Neural cell (in vitro differentiated cells): Measurements from ENCODE around the gene ESPL1. TPM values are rescaled to one million over a fixed set of nuclear protein-coding genes. Genes with fewer than 3 reads are reported as not detected.

Experiments
- H2AFZ ChIP-seq: fragments of 200-600, 300-800 bp; sonication (generic), shearing (Covaris generic); 2 replicates; pipeline ENCODE4 v1.6.0; 2014; ENCODE audit warnings: low read depth, mild to moderate bottlenecking, antibody characterized with exemption, low read length, moderate library complexity
- H3F3A ChIP-seq: fragments of 200-600 bp; shearing (Covaris generic); 2 replicates; pipeline ENCODE4 v1.6.1; 2016; ENCODE audit warnings: mild to moderate bottlenecking, moderate library complexity, mixed read lengths, antibody characterized with exemption, low read length; ENCODE audit not compliant: insufficient read depth, poor library complexity, severe bottlenecking
- H3K27ac ChIP-seq: fragments of 200-600, 300-800 bp; sonication (generic), shearing (Covaris generic); 2 replicates; pipeline ENCODE4 v1.5.1; 2014; ENCODE audit warnings: mild to moderate bottlenecking, low read length, moderate library complexity
- H3K27me3 ChIP-seq: fragments of 300-800, 200-600 bp; sonication (generic), shearing (Covaris generic); 2 replicates; pipeline ENCODE4 v1.6.0; 2014; ENCODE audit warnings: mild to moderate bottlenecking, low read depth, low read length, moderate library complexity; ENCODE audit not compliant: insufficient read depth
- H3K36me3 ChIP-seq: fragments of 300-800, 200-600 bp; sonication (generic), shearing (Covaris generic); 2 replicates; pipeline ENCODE4 v1.5.1; 2014; ENCODE audit warnings: mild to moderate bottlenecking, antibody characterized with exemption, low read length, moderate library complexity; ENCODE audit not compliant: insufficient read depth
- H3K4me2 ChIP-seq: fragments of 300-800, 200-600 bp; sonication (generic), shearing (Covaris generic); 2 replicates; pipeline ENCODE4 v1.6.0; 2014; ENCODE audit warnings: mild to moderate bottlenecking, low read length
- H3K4me3 ChIP-seq: fragments of 300-800, 200-600 bp; sonication (generic), shearing (Covaris generic); 2 replicates; pipeline ENCODE4 v1.5.1; 2014; ENCODE audit warnings: mild to moderate bottlenecking, low read length, moderate library complexity
- H3K79me2 ChIP-seq: fragments of 200-600 bp; shearing (Covaris generic); replicated peaks from 2 replicates; pipeline ENCODE4 v1.6.0; 2014; ENCODE audit warnings: mild to moderate bottlenecking, low read length, moderate library complexity; ENCODE audit not compliant: insufficient read depth
- H3K9ac ChIP-seq: fragments of 300-800, 200-600 bp; sonication (generic), shearing (Covaris generic); 2 replicates; pipeline ENCODE4 v1.6.1; 2016; ENCODE audit warnings: mild to moderate bottlenecking, low read length, mixed read lengths
- H3K9me2 ChIP-seq: fragments of 200-600 bp; shearing (Covaris generic); 2 replicates; pipeline ENCODE4 v1.6.1; 2016; ENCODE audit warnings: mild to moderate bottlenecking, low read length, mixed read lengths; ENCODE audit not compliant: insufficient read depth
- H3K9me3 ChIP-seq: fragments of 200-600, 300-800 bp; sonication (generic), shearing (Covaris generic); 2 replicates; pipeline ENCODE4 v1.6.1; 2016; ENCODE audit warnings: mild to moderate bottlenecking, mixed run types, low read length, moderate library complexity, mixed read lengths
- H4K20me1 ChIP-seq: fragments of 200-600 bp; shearing (Covaris generic); 2 replicates; pipeline ENCODE4 v1.6.1; 2016; ENCODE audit warnings: mild to moderate bottlenecking, mixed run types; ENCODE audit not compliant: insufficient read depth
- EP300 ChIP-seq: fragments of 450-650 bp; conservative IDR thresholded peaks from 2 replicates; pipeline ENCODE4 v1.6.1; 2014; ENCODE audit warnings: antibody characterized with exemption, mild to moderate bottlenecking, moderate library complexity; ENCODE audit not compliant: poor library complexity, severe bottlenecking
- EZH2 ChIP-seq: fragments of 200-600, 300-800 bp; shearing (Covaris generic), sonication (generic); IDR thresholded peaks from 2 replicates; pipeline ENCODE4 v1.6.1; 2014; ENCODE audit warnings: antibody characterized with exemption, low read length, borderline replicate concordance, mild to moderate bottlenecking; ENCODE audit not compliant: insufficient read depth, poor library complexity, severe bottlenecking
- MXI1 ChIP-seq: fragments of 450-650 bp; conservative IDR thresholded peaks from 2 replicates; pipeline ENCODE4 v1.6.1; 2014; ENCODE audit warnings: antibody characterized with exemption, mild to moderate bottlenecking; ENCODE audit not compliant: poor library complexity, severe bottlenecking
- POLR2AphosphoS5 ChIP-seq: IDR thresholded peaks from 2 replicates; pipeline ENCODE4 v1.6.1; 2012
- RAD21 ChIP-seq: fragments of 450-650 bp; conservative IDR thresholded peaks from 2 replicates; pipeline ENCODE4 v1.6.1; 2014; ENCODE audit warnings: antibody characterized with exemption, mild to moderate bottlenecking, moderate library complexity
- SMC3 ChIP-seq: fragments of 450-650 bp; conservative IDR thresholded peaks from 2 replicates; pipeline ENCODE4 v1.6.1; 2014; ENCODE audit warnings: antibody characterized with exemption, mild to moderate bottlenecking, moderate library complexity; ENCODE audit not compliant: poor library complexity
- TAF1 ChIP-seq: IDR thresholded peaks from 2 replicates; pipeline ENCODE4 v1.6.1; 2012; ENCODE audit warnings: low read depth
- polyA plus RNA-seq: library from polyadenylated mRNA; depleted of rRNA; stranded (reverse); fragments of >200 nt; gene quantifications from 2 replicates; pipeline ENCODE4 v1.2.3, GENCODE V29; 2014
- TF ChIP-seq, protein P1 (sequence below): fragments of 450-650 bp; IDR thresholded peaks from 2 replicates; pipeline ENCODE4 v1.5.1; 2014; ENCODE audit warnings: antibody characterized with exemption, mild to moderate bottlenecking, moderate library complexity; ENCODE audit not compliant: poor library complexity, severe bottlenecking
- TF ChIP-seq, protein P2 (sequence below): IDR thresholded peaks from 2 replicates; pipeline ENCODE4 v1.6.1; 2012; ENCODE audit warnings: borderline replicate concordance

ESPL1 gene
- polyA plus RNA-seq, 1 donor from 2014 or later = 0.33 TPM

DNA sequence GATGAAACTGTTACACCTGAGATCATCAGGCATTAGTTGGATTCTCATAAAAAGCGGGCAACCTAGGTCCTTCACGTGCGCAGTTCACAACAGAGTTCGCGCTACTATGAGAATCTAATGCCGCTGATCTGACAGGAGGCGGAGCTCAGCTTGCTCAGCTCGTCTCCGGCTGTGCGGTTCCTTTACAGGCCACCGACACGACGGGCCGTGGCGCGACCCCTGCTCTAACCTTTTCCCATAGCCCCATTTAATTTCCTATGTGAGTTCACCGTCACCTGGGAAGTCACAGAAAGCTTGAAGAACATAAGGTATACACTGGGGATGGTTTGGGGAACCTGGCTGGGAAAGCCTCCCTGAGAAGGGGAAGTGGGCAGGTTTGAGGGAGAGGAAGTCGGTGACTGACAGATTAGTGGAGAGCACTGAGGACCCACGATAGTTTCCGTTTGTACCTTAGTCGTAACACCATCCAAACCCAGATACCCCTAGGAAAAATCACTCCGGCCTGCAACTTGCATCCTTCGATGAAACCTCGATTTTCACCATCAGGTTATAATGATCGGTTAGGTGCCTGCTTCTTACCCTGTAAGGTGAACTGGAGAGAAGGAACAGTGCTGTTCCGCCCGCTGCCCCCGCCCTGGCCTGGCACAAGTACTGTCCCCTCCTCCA is 56.1 kb downstream of the ESPL1 start:
- H3K79me2 ChIP-seq = no peaks in the 10 kb centered on the region
- no peaks in the 10 kb centered on the region for H4K20me1 ChIP-seq
- no peaks in the 10 kb centered on the region for H3K9me3 ChIP-seq
- peak overlapping the region; percentile 66 for H3K4me3 ChIP-seq
- H3F3A ChIP-seq = no peaks in the 10 kb centered on the region
- H3K9ac ChIP-seq = peak overlapping the region; percentile 44
- no peak for TF ChIP-seq SMC3
- no peak for TF ChIP-seq TAF1
- no peak for TF ChIP-seq EP300
- no peak for TF ChIP-seq MXI1
- TF ChIP-seq, protein P1, sequence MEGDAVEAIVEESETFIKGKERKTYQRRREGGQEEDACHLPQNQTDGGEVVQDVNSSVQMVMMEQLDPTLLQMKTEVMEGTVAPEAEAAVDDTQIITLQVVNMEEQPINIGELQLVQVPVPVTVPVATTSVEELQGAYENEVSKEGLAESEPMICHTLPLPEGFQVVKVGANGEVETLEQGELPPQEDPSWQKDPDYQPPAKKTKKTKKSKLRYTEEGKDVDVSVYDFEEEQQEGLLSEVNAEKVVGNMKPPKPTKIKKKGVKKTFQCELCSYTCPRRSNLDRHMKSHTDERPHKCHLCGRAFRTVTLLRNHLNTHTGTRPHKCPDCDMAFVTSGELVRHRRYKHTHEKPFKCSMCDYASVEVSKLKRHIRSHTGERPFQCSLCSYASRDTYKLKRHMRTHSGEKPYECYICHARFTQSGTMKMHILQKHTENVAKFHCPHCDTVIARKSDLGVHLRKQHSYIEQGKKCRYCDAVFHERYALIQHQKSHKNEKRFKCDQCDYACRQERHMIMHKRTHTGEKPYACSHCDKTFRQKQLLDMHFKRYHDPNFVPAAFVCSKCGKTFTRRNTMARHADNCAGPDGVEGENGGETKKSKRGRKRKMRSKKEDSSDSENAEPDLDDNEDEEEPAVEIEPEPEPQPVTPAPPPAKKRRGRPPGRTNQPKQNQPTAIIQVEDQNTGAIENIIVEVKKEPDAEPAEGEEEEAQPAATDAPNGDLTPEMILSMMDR = no peak
- no peak for TF ChIP-seq RAD21
- TF ChIP-seq POLR2AphosphoS5 = no peak
- TF ChIP-seq, protein P2, sequence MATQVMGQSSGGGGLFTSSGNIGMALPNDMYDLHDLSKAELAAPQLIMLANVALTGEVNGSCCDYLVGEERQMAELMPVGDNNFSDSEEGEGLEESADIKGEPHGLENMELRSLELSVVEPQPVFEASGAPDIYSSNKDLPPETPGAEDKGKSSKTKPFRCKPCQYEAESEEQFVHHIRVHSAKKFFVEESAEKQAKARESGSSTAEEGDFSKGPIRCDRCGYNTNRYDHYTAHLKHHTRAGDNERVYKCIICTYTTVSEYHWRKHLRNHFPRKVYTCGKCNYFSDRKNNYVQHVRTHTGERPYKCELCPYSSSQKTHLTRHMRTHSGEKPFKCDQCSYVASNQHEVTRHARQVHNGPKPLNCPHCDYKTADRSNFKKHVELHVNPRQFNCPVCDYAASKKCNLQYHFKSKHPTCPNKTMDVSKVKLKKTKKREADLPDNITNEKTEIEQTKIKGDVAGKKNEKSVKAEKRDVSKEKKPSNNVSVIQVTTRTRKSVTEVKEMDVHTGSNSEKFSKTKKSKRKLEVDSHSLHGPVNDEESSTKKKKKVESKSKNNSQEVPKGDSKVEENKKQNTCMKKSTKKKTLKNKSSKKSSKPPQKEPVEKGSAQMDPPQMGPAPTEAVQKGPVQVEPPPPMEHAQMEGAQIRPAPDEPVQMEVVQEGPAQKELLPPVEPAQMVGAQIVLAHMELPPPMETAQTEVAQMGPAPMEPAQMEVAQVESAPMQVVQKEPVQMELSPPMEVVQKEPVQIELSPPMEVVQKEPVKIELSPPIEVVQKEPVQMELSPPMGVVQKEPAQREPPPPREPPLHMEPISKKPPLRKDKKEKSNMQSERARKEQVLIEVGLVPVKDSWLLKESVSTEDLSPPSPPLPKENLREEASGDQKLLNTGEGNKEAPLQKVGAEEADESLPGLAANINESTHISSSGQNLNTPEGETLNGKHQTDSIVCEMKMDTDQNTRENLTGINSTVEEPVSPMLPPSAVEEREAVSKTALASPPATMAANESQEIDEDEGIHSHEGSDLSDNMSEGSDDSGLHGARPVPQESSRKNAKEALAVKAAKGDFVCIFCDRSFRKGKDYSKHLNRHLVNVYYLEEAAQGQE = no peak
- no peak for TF ChIP-seq EZH2
- no peaks in the 10 kb centered on the region for H3K9me2 ChIP-seq
- no peak overlapping the region for H3K27ac ChIP-seq
- H3K27me3 ChIP-seq = peaks cover 19% of the 10 kb centered on the region
- no peak overlapping the region for H2AFZ ChIP-seq
- H3K4me2 ChIP-seq = no peak overlapping the region
- no peaks in the 10 kb centered on the region for H3K36me3 ChIP-seq

DNA sequence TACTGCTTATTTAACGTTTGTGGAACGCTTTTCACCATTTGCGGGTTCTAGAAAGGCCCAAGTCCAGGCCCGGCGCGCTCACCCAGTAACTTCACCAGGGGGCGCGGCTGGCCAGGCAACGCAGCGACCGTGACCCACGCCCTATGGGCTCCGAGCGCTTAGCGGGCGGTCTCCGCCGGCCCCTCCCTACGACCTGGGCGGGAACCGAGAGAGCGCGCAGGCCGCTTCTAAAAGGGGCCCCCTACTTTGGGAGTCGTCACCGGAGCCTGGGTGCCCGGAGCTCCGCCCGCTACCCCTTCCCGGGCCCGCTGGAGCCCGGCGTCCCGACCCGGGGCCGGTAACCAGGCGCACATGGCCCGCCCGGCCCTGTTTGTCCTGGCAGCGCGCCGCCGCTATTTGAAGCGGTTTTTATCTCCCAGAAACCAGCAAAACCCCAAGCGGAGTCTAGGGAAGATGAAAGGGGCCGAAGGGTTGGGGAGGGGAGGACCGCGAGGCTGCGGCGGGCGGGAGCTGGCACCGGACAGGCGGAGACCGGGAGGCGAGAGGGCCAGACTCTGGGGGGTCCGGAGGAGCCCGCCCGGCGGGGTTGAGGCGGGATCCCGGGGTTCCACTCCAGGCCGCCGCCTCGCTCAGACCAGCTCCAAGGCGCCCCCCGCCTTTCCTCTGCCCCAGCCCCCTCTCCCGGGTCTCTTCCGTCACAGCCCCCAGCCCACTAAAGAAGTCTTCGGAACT is 56.8 kb downstream of the ESPL1 start:
- H3K27ac ChIP-seq = no peak overlapping the region
- peak overlapping the region; percentile 55 for H3K4me2 ChIP-seq

More for the DNA sequence above, 56.8 kb downstream of the ESPL1 start:
- peak; percentile 75 for TF ChIP-seq RAD21
- no peak for TF ChIP-seq EP300
- TF ChIP-seq, protein P1 = peak; percentile 73
- TF ChIP-seq, protein P2 = no peak
- peak; percentile 79 for TF ChIP-seq SMC3
- TF ChIP-seq TAF1 = no peak
- peak; percentile 61 for TF ChIP-seq MXI1
- TF ChIP-seq POLR2AphosphoS5 = no peak
- peak; percentile 28 for TF ChIP-seq EZH2
- Histone ChIP-seq H4K20me1 (no peaks in the 10 kb centered on the region), H2AFZ (peak overlapping the region; percentile 65), H3K4me3 (peak overlapping the region; percentile 66), H3K79me2 (no peaks in the 10 kb centered on the region), H3K9me2 (no peaks in the 10 kb centered on the region), H3K36me3 (no peaks in the 10 kb centered on the region), H3K27me3 (peaks cover 19% of the 10 kb centered on the region), H3K9me3 (no peaks in the 10 kb centered on the region), H3K9ac (peak overlapping the region; percentile 44), H3F3A (no peaks in the 10 kb centered on the region)
